Neural progenitor cell (in vitro differentiated cells): ENCODE results near the gene NSMCE1. TPM values are rescaled to one million over a fixed set of nuclear protein-coding genes. Genes with fewer than 3 reads are reported as not detected.

Experiments used
- DNase-seq: peaks from one replicate; pipeline ENCODE4 v3.0.0-alpha.2; 2016; ENCODE audit warnings: low spot score
- H2AFZ ChIP-seq: fragments of 200-600 bp; sonication (generic); replicated peaks from 2 replicates; pipeline ENCODE4 v1.6.1; 2016; ENCODE audit warnings: antibody characterized with exemption
- H3F3A ChIP-seq: fragments of 200-600 bp; sonication (generic); 2 replicates; pipeline ENCODE4 v1.6.1; 2016; ENCODE audit warnings: antibody characterized with exemption, low read depth
- H3K27ac ChIP-seq: fragments of 200-600 bp; sonication (generic); 2 replicates; pipeline ENCODE4 v1.5.1; 2016; ENCODE audit warnings: mild to moderate bottlenecking
- H3K27me3 ChIP-seq: fragments of 200-600 bp; sonication (generic); 2 replicates; pipeline ENCODE4 v1.6.1; 2016; ENCODE audit warnings: mild to moderate bottlenecking, moderate library complexity
- H3K36me3 ChIP-seq: fragments of 200-600 bp; sonication (generic); 2 replicates; pipeline ENCODE4 v1.5.1; 2016
- H3K4me1 ChIP-seq: fragments of 200-600 bp; sonication (generic); 2 replicates; pipeline ENCODE4 v1.6.1; 2016; ENCODE audit warnings: mixed run types
- H3K4me2 ChIP-seq: fragments of 200-600 bp; sonication (generic); 2 replicates; pipeline ENCODE4 v1.6.1; 2016
- H3K4me3 ChIP-seq: fragments of 200-600 bp; sonication (generic); 2 replicates; pipeline ENCODE4 v1.5.1; 2016
- H3K79me2 ChIP-seq: fragments of 200-600 bp; sonication (generic); 2 replicates; pipeline ENCODE4 v1.6.1; 2016; ENCODE audit warnings: low read depth
- H3K9ac ChIP-seq: fragments of 200-600 bp; sonication (generic); 2 replicates; pipeline ENCODE4 v1.6.1; 2016
- H3K9me3 ChIP-seq: fragments of 200-600 bp; sonication (generic); 2 replicates; pipeline ENCODE4 v1.5.1; 2016; ENCODE audit warnings: low read depth
- H4K20me1 ChIP-seq: fragments of 200-600 bp; sonication (generic); 2 replicates; pipeline ENCODE4 v1.6.1; 2016; ENCODE audit warnings: low read depth
- H3K27ac Mint-ChIP-seq: 3 replicates; pipeline ENCODE4 v1.8.0; 2021; ENCODE audit warnings: mixed read lengths
- H3K27me3 Mint-ChIP-seq: 2 replicates; pipeline ENCODE4 v1.8.0; 2022; ENCODE audit warnings: low read depth, mild to moderate bottlenecking, inconsistent platforms, moderate library complexity, mixed read lengths; ENCODE audit not compliant: insufficient read depth
- H3K36me3 Mint-ChIP-seq: 3 replicates; pipeline ENCODE4 v1.8.0; 2021; ENCODE audit warnings: mixed read lengths
- H3K4me1 Mint-ChIP-seq: 3 replicates; pipeline ENCODE4 v1.8.0; 2021; ENCODE audit warnings: mixed read lengths
- H3K4me3 Mint-ChIP-seq: 3 replicates; pipeline ENCODE4 v1.8.0; 2021; ENCODE audit warnings: mild to moderate bottlenecking, moderate library complexity, mixed read lengths
- H3K9me3 Mint-ChIP-seq: 3 replicates; pipeline ENCODE4 v1.8.0; 2020; ENCODE audit warnings: mixed read lengths
- EZH2 ChIP-seq: fragments of 200-600 bp; sonication (generic); IDR thresholded peaks from 2 replicates; pipeline ENCODE4 v1.6.1; 2017; ENCODE audit warnings: antibody characterized with exemption, mild to moderate bottlenecking, moderate library complexity
- EZH2phosphoT487 ChIP-seq: fragments of 200-600 bp; sonication (generic); IDR thresholded peaks from 2 replicates; pipeline ENCODE4 v1.6.1; 2017; ENCODE audit warnings: antibody characterized with exemption
- total RNA-seq: library from RNA; depleted of rRNA; stranded (reverse); fragments of >200 nt; gene quantifications from 2 replicates; pipeline ENCODE4 v1.2.3, GENCODE V29; 2015; ENCODE audit warnings: low replicate concordance
- TF ChIP-seq, protein P1 (sequence below): fragments of 200-600 bp; sonication (generic); IDR thresholded peaks from 2 replicates; pipeline ENCODE4 v1.5.1; 2017; ENCODE audit warnings: antibody characterized with exemption, mild to moderate bottlenecking

NSMCE1 gene
- total RNA-seq, 1 donor from 2014 or later: 83.4 TPM

GRCh38 chr16:27220527-27220926, 48.0 kb downstream of the NSMCE1 start:
- Histone ChIP-seq H3K27ac (no peak overlapping the region), H3K4me3 (no peak overlapping the region), H3K4me1 (no peaks in the 10 kb centered on the region), H3K4me2 (no peak overlapping the region), H3F3A (no peaks in the 10 kb centered on the region), H3K36me3 (no peaks in the 10 kb centered on the region), H3K27me3 (no peaks in the 10 kb centered on the region), H2AFZ (no peak overlapping the region), H3K9me3 (no peaks in the 10 kb centered on the region), H4K20me1 (no peaks in the 10 kb centered on the region), H3K9ac (no peak overlapping the region), H3K79me2 (no peaks in the 10 kb centered on the region)
- TF ChIP-seq, protein P1, sequence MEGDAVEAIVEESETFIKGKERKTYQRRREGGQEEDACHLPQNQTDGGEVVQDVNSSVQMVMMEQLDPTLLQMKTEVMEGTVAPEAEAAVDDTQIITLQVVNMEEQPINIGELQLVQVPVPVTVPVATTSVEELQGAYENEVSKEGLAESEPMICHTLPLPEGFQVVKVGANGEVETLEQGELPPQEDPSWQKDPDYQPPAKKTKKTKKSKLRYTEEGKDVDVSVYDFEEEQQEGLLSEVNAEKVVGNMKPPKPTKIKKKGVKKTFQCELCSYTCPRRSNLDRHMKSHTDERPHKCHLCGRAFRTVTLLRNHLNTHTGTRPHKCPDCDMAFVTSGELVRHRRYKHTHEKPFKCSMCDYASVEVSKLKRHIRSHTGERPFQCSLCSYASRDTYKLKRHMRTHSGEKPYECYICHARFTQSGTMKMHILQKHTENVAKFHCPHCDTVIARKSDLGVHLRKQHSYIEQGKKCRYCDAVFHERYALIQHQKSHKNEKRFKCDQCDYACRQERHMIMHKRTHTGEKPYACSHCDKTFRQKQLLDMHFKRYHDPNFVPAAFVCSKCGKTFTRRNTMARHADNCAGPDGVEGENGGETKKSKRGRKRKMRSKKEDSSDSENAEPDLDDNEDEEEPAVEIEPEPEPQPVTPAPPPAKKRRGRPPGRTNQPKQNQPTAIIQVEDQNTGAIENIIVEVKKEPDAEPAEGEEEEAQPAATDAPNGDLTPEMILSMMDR: no peak
- no peak for TF ChIP-seq EZH2
- TF ChIP-seq EZH2phosphoT487: no peak
- Mint-ChIP-seq H3K4me3 (no peak overlapping the region), H3K27me3 (peaks cover 4% of the 10 kb centered on the region), H3K4me1 (peaks cover 9% of the 10 kb centered on the region), H3K9me3 (no peaks in the 10 kb centered on the region), H3K27ac (no peak overlapping the region), H3K36me3 (peaks cover 3% of the 10 kb centered on the region)
- no peak for DNase-seq

DNA sequence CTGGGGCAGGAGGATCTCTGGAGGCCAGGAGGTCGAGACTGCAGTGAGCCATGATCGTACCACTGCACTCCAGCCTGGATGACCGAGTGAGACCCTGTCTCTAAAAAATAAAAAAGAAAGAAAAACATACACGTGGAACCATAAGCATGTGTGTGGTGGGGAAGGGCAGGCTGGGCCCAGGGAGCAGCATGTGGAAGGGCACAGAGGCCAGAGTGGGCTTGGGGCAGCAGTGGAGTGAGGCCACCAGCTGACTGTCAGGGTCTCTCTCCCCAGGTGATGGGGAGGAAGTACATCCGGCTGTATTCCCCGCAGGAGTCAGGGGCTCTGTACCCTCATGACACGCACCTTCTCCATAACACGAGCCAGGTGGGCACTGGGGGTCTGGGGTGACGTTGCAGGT, 48.5 kb downstream of the NSMCE1 start:
- H3K36me3 Mint-ChIP-seq: peaks cover 4% of the 10 kb centered on the region

DNA sequence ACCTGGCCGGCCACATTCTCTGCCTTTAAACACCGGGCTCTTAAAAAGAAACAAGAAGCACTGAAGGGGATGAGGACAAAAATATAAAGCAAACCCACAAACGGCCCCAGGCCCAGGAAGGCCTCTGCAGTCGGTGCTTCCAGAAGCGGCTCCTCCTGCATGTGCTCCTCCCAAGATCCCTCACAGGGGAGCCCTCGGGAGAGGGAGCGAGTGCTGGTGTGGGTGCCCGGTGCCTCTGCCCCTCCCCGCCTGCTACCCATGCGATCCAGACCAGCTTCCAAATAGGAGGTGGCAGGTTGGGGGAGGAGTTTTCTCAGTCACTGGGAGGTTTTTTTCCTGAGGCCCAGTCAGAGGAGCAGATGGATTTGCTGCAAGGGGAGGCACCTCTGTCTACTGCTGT, 49.4 kb downstream of the NSMCE1 start:
- no peak for DNase-seq
- Histone ChIP-seq H3K9ac (no peak overlapping the region), H4K20me1 (no peaks in the 10 kb centered on the region), H3K36me3 (no peaks in the 10 kb centered on the region), H3K4me2 (no peak overlapping the region), H3K27ac (no peak overlapping the region), H3K4me3 (no peak overlapping the region), H3F3A (no peaks in the 10 kb centered on the region), H3K9me3 (no peaks in the 10 kb centered on the region), H3K79me2 (no peaks in the 10 kb centered on the region), H3K4me1 (no peaks in the 10 kb centered on the region), H3K27me3 (no peaks in the 10 kb centered on the region), H2AFZ (no peak overlapping the region)
- H3K4me1 Mint-ChIP-seq: peaks cover 10% of the 10 kb centered on the region
- H3K27me3 Mint-ChIP-seq: peaks cover 2% of the 10 kb centered on the region
- no peaks in the 10 kb centered on the region for H3K9me3 Mint-ChIP-seq
- peak overlapping the region; percentile 87 for H3K27ac Mint-ChIP-seq
- H3K4me3 Mint-ChIP-seq: peak overlapping the region; percentile 10
- no peak for TF ChIP-seq EZH2
- TF ChIP-seq, protein P1: no peak
- H3K36me3 Mint-ChIP-seq: peaks cover 4% of the 10 kb centered on the region

More for the DNA sequence above, 48.5 kb downstream of the NSMCE1 start:
- H3K9me3 ChIP-seq: no peaks in the 10 kb centered on the region
- no peaks in the 10 kb centered on the region for H3F3A ChIP-seq
- H3K27me3 Mint-ChIP-seq: peaks cover 4% of the 10 kb centered on the region
- H3K27ac Mint-ChIP-seq: no peak overlapping the region
- no peak for DNase-seq
- TF ChIP-seq EZH2 (no peak), EZH2phosphoT487 (no peak)
- TF ChIP-seq, protein P1: no peak
- H3K4me1 ChIP-seq: no peaks in the 10 kb centered on the region
- no peak overlapping the region for H3K9ac ChIP-seq
- H3K4me3 Mint-ChIP-seq: no peak overlapping the region
- no peak overlapping the region for H3K4me3 ChIP-seq
- H3K27me3 ChIP-seq: no peaks in the 10 kb centered on the region
- H4K20me1 ChIP-seq: no peaks in the 10 kb centered on the region
- peaks cover 10% of the 10 kb centered on the region for H3K4me1 Mint-ChIP-seq
- H3K79me2 ChIP-seq: no peaks in the 10 kb centered on the region
- H2AFZ ChIP-seq: no peak overlapping the region
- no peaks in the 10 kb centered on the region for H3K9me3 Mint-ChIP-seq
- H3K27ac ChIP-seq: no peak overlapping the region
- H3K4me2 ChIP-seq: no peak overlapping the region
- H3K36me3 ChIP-seq: no peaks in the 10 kb centered on the region
